GM21737 (cell line): ENCODE results near the gene PFKP.
A peak's percentile ranks its signal among the peaks of the same experiment; 100 is the strongest.
"Not testable (repeated sequence)": the region's sequence is repeated elsewhere in the genome, so short reads cannot be mapped to it uniquely, and the experiment has no call there.

Experiments used
- ATAC-seq: cut with Tn5 transposase; IDR thresholded peaks from one replicate; pipeline ENCODE4 v1.9.1; 2021; ENCODE audit warnings: mild to moderate bottlenecking, moderate library complexity; ENCODE audit not compliant: unreplicated experiment

PFKP gene

GRCh38 chr10:3095373-3096139 is 28.2 kb downstream of the PFKP start:
- ATAC-seq = peak; percentile 54

GRCh38 chr10:3096149-3096548 is 28.8 kb downstream of the PFKP start:
- no peak for ATAC-seq

GRCh38 chr10:3097160-3097559 is 29.8 kb downstream of the PFKP start:
- no peak for ATAC-seq

- no peak for ATAC-seq
These were observed 31.3 kb downstream of the PFKP start for GRCh38 chr10:3098689-3099088.

- no peak for ATAC-seq
These were observed 32.1 kb downstream of the PFKP start for GRCh38 chr10:3099291-3100092.

- no peak for ATAC-seq
These were observed 32.9 kb downstream of the PFKP start for GRCh38 chr10:3100093-3100792.

GRCh38 chr10:3100856-3101640 is 33.7 kb downstream of the PFKP start:
- no peak for ATAC-seq

- ATAC-seq = no peak
These were observed 35.5 kb downstream of the PFKP start for GRCh38 chr10:3102720-3103427.

GRCh38 chr10:3103646-3104045 is 36.3 kb downstream of the PFKP start:
- no peak for ATAC-seq

GRCh38 chr10:3104251-3104918 is 37.0 kb downstream of the PFKP start:
- ATAC-seq = no peak

GRCh38 chr10:3105166-3105565 is 37.8 kb downstream of the PFKP start:
- ATAC-seq = no peak

GRCh38 chr10:3105905-3106304 is 38.6 kb downstream of the PFKP start:
- ATAC-seq = no peak

- not testable (repeated sequence) for ATAC-seq
These were observed 39.0 kb downstream of the PFKP start for GRCh38 chr10:3106328-3106727.

GRCh38 chr10:3106928-3107425 is 39.6 kb downstream of the PFKP start:
- ATAC-seq = no peak

- ATAC-seq = no peak
These were observed 40.1 kb downstream of the PFKP start for GRCh38 chr10:3107426-3107961.

- ATAC-seq = no peak
These were observed 40.7 kb downstream of the PFKP start for GRCh38 chr10:3108033-3108432.

- no peak for ATAC-seq
These were observed 41.3 kb downstream of the PFKP start for GRCh38 chr10:3108575-3109105.

GRCh38 chr10:3109196-3109595 is 41.8 kb downstream of the PFKP start:
- no peak for ATAC-seq

- ATAC-seq = no peak
These were observed 42.3 kb downstream of the PFKP start for GRCh38 chr10:3109633-3110032.
